K562 (cell line): ENCODE data around the gene PHF5A. TPM values are rescaled to one million over a fixed set of nuclear protein-coding genes. Genes with fewer than 3 reads are reported as not detected.

Experiments used
- ATAC-seq: fragments of 200-7000 bp; cut with Tn5 transposase; 3 replicates; pipeline ENCODE4 v1.9.1; 2020; ENCODE audit warnings: moderate library complexity
- BruUV-seq: library from RNA; stranded (reverse); fragments of 400-500 nt; replicated peaks from 2 replicates; lab custom pipeline; 2021; lab: Mats Ljungman, UMichigan
- CTCF ChIA-PET: fragments of 300-600 bp; formaldehyde crosslinking; extraction: SDS; loops from one replicate; lab custom pipeline; 2021; ENCODE audit warnings: low intra/inter-chr PET ratio; lab: Yijun Ruan, JAX
- POLR2A ChIA-PET: fragments of 300-600, 350-650 bp; sonication (Branson Sonifier 250); formaldehyde crosslinking; extraction: SDS; loops from one replicate; lab custom pipeline; 2021; ENCODE audit warnings: antibody characterized with exemption, inconsistent platforms; lab: Yijun Ruan, JAX
- DNase-seq, 4 experiments: peaks; one replicate each; pipeline versions ENCODE4 v3.0.0 to v3.0.0-alpha.2; 2011 to 2018; ENCODE audit warnings: low spot score in 3 of 4, mixed read lengths in 3 of 4; ENCODE audit errors: extremely low read depth in 1 of 4
- FAIRE-seq: peaks from 2 replicates; lab custom pipeline; 2011; peaks lifted over from hg19 to GRCh38; lab: Jason Lieb, UNC
- H2AFZ ChIP-seq: 2 replicates; pipeline ENCODE4 v1.6.0; 2011; ENCODE audit warnings: low read depth, low read length, control low read depth, inconsistent platforms
- H3K27ac ChIP-seq: fragments of 200-600 bp; 3 replicates; pipeline ENCODE4 v1.8.0; 2011; ENCODE audit warnings: low read depth, mild to moderate bottlenecking, control low read depth, inconsistent platforms, low read length, moderate library complexity, mixed read lengths; ENCODE audit errors: extremely low read depth
- H3K27me3 ChIP-seq, 2 experiments: fragments of 300-600 bp in 1 of 2; 2 replicates in 1 of 2; 3 replicates in 1 of 2; pipeline versions ENCODE4 v1.6.0 to v1.8.0; 2011; ENCODE audit warnings: inconsistent platforms in 2 of 2, low read length in 2 of 2, mild to moderate bottlenecking in 1 of 2, mixed read lengths in 1 of 2, moderate library complexity in 1 of 2; ENCODE audit not compliant: control insufficient read depth in 2 of 2, insufficient read depth in 2 of 2
- H3K36me3 ChIP-seq: fragments of 300-600 bp; 3 replicates; pipeline ENCODE4 v1.8.0; 2011; ENCODE audit warnings: mild to moderate bottlenecking, low read length, inconsistent platforms; ENCODE audit not compliant: control insufficient read depth, insufficient read depth
- H3K4me1 ChIP-seq, 2 experiments: fragments of 200-600 bp in 1 of 2; replicated peaks in 1 of 2; 2 replicates in 1 of 2; 3 replicates in 1 of 2; pipeline versions ENCODE4 v1.5.1 to v1.8.0; 2011; ENCODE audit warnings: inconsistent platforms in 2 of 2, low read length in 2 of 2, mild to moderate bottlenecking in 1 of 2, mixed read lengths in 1 of 2, moderate library complexity in 1 of 2; ENCODE audit not compliant: control insufficient read depth in 2 of 2, insufficient read depth in 2 of 2
- H3K4me2 ChIP-seq: 2 replicates; pipeline ENCODE4 v1.6.1; 2011; ENCODE audit warnings: low read length, control low read depth, inconsistent platforms, mixed read lengths; ENCODE audit not compliant: insufficient read depth
- H3K4me3 ChIP-seq: fragments of 200-600 bp; sonication (generic), shearing (Covaris generic); 2 replicates; pipeline ENCODE4 v1.5.1; 2016; ENCODE audit warnings: control low read depth, inconsistent platforms
- H3K79me2 ChIP-seq: fragments of 200-600 bp; 3 replicates; pipeline ENCODE4 v1.8.0; 2011; ENCODE audit warnings: low read length, inconsistent platforms; ENCODE audit not compliant: control insufficient read depth, insufficient read depth
- H3K9ac ChIP-seq, 2 experiments: 2 replicates each; pipeline versions ENCODE4 v1.6.0 to v1.6.1; 2011; ENCODE audit warnings: low read depth in 2 of 2, low read length in 2 of 2, control low read depth in 1 of 2, inconsistent platforms in 1 of 2, mild to moderate bottlenecking in 1 of 2, mixed read lengths in 1 of 2; ENCODE audit not compliant: insufficient read depth in 1 of 2
- H3K9me1 ChIP-seq: one replicate; pipeline ENCODE4 v1.6.0; 2011; ENCODE audit warnings: inconsistent platforms, mild to moderate bottlenecking, low read length, moderate library complexity; ENCODE audit not compliant: control insufficient read depth, insufficient read depth
- H3K9me3 ChIP-seq: replicated peaks from 2 replicates; pipeline ENCODE4 v1.5.1; 2011; ENCODE audit warnings: low read depth, low read length, inconsistent platforms; ENCODE audit not compliant: control insufficient read depth, insufficient read depth
- H4K20me1 ChIP-seq: replicated peaks from 2 replicates; pipeline ENCODE4 v1.6.1; 2011; ENCODE audit warnings: low read length, inconsistent platforms, mixed read lengths; ENCODE audit not compliant: control insufficient read depth, insufficient read depth
- CREBBP ChIP-seq: IDR thresholded peaks from one replicate; pipeline ENCODE4 v1.6.1; 2012; ENCODE audit warnings: low read depth, mild to moderate bottlenecking, control low read depth, inconsistent platforms, low read length
- PTBP1 ChIP-seq: fragments of 200-400 bp; formaldehyde crosslinking; IDR thresholded peaks from 2 replicates; pipeline ENCODE4 v1.6.1; 2017; ENCODE audit warnings: low read depth, low read length
- ZNF232 ChIP-seq: sonication (generic); formaldehyde crosslinking; IDR thresholded peaks from 2 replicates; pipeline ENCODE4 v1.8.0; 2022; ENCODE audit warnings: mild to moderate bottlenecking, missing genetic modification reagents
- WGBS: fragments of 100-300 bp; shearing (Covaris generic); methylation state at CpG from one replicate; pipeline ENCODE4 v1.1.6; 2016; ENCODE audit warnings: low coverage, mixed read lengths; ENCODE audit not compliant: insufficient coverage; ENCODE audit errors: missing lambda C conversion rate; 5-methylcytosine and 5-hydroxymethylcytosine counted together
- in situ Hi-C: fragments of 300-500 bp; cut with MboI; formaldehyde crosslinking; loops from 4 replicates; pipeline ENCODE4 v1.15.0; 2018; ENCODE audit warnings: inconsistent platforms, mixed read lengths
- intact Hi-C: fragments of 100-400 bp; cut with micrococcal nuclease; formaldehyde crosslinking; loops from 2 replicates; pipeline ENCODE4 v1.14.2; 2022
- polyA plus RNA-seq, 8 experiments: library from polyadenylated mRNA; depleted of rRNA in 4 of 8; stranded (reverse) in 5 of 8; unstranded in 3 of 8; fragments of >200 nt; fragmentation: Nextera tagmentation in 2 of 8; fragmentation: Illumina TruSeq in 1 of 8; extraction: Ambion mirVana in 2 of 8; extraction: Trizol in 1 of 8; gene quantifications; 2 replicates each; pipeline versions ENCODE4 v1.2.1 to v1.2.3, GENCODE V29; 2011 to 2014; ENCODE audit warnings: inconsistent platforms in 1 of 8, missing spikeins in 1 of 8
- total RNA-seq, 7 experiments: library from RNA; depleted of rRNA in 6 of 7; stranded (reverse); fragments of >200 nt in 6 of 7; fragmentation: Illumina TruSeq in 2 of 7; extraction: Trizol in 2 of 7; gene quantifications; 2 replicates each; pipeline versions ENCODE4 v1.2.1 to v1.2.3, GENCODE V29; 2011 to 2021; ENCODE audit warnings: low replicate concordance in 1 of 7
- TF ChIP-seq, protein P1 (sequence below): fragments of 450-650 bp; IDR thresholded peaks from 2 replicates; pipeline ENCODE4 v1.6.1; 2018; ENCODE audit not compliant: partially characterized antibody
- TF ChIP-seq, protein P2 (sequence below), 2 experiments: IDR thresholded peaks in 1 of 2; conservative IDR thresholded peaks in 1 of 2; 2 replicates each; pipeline ENCODE4 v1.6.1; 2016; ENCODE audit warnings: low read depth in 2 of 2, mild to moderate bottlenecking in 1 of 2, missing compliant biosample characterization in 1 of 2, missing genetic modification characterization in 1 of 2, moderate library complexity in 1 of 2

PHF5A gene
- total and polyA plus RNA-seq, 9 of the 15 experiments (the other 6 are each of a cell fraction or from before 2014, with no cell fraction given) = 14.2 to 144 (median 101) TPM

DNA sequence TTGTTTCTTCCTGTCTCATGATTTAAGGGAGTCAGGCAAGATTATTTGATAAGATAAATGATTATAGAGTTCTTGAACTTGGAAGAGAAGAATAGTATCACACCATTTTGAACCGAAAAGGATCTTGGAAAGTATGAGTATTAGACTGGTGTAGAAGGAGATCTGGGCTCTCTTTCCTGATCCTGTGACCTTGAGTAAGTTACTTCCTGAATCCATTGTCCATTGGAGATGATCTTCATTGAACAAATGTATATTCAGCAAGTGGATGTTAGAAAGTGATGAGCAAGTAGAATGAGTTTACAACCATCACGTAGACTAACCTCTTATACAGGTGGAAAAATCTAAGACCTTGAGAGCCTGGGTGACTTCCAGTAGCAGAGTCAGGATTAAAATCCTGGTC, 2.4 kb upstream of the PHF5A start:
- H4K20me1 ChIP-seq = 0 out of 2 replicates have a peak, but pooled peaks cover 4% of the 10 kb centered on the region
- H3K4me1 ChIP-seq = peaks cover 0 to 9% of the 10 kb centered on the region in 2 experiments; a peak in 2 of 5 replicates
- ATAC-seq (no peak), DNase-seq (no peak), FAIRE-seq (no peak)
- intact Hi-C loops (no loop called here), in situ Hi-C loops (no loop called here)
- H3K4me2 ChIP-seq = no peak overlapping the region
- CTCF ChIA-PET = no interaction called here
- TF ChIP-seq, protein P1, sequence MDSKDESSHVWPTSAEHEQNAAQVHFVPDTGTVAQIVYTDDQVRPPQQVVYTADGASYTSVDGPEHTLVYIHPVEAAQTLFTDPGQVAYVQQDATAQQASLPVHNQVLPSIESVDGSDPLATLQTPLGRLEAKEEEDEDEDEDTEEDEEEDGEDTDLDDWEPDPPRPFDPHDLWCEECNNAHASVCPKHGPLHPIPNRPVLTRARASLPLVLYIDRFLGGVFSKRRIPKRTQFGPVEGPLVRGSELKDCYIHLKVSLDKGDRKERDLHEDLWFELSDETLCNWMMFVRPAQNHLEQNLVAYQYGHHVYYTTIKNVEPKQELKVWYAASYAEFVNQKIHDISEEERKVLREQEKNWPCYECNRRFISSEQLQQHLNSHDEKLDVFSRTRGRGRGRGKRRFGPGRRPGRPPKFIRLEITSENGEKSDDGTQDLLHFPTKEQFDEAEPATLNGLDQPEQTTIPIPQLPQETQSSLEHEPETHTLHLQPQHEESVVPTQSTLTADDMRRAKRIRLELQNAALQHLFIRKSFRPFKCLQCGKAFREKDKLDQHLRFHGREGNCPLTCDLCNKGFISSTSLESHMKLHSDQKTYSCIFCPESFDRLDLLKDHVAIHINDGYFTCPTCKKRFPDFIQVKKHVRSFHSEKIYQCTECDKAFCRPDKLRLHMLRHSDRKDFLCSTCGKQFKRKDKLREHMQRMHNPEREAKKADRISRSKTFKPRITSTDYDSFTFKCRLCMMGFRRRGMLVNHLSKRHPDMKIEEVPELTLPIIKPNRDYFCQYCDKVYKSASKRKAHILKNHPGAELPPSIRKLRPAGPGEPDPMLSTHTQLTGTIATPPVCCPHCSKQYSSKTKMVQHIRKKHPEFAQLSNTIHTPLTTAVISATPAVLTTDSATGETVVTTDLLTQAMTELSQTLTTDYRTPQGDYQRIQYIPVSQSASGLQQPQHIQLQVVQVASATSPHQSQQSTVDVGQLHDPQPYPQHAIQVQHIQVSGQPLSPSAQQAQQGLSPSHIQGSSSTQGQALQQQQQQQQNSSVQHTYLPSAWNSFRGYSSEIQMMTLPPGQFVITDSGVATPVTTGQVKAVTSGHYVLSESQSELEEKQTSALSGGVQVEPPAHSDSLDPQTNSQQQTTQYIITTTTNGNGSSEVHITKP = no peak
- TF ChIP-seq, protein P2, sequence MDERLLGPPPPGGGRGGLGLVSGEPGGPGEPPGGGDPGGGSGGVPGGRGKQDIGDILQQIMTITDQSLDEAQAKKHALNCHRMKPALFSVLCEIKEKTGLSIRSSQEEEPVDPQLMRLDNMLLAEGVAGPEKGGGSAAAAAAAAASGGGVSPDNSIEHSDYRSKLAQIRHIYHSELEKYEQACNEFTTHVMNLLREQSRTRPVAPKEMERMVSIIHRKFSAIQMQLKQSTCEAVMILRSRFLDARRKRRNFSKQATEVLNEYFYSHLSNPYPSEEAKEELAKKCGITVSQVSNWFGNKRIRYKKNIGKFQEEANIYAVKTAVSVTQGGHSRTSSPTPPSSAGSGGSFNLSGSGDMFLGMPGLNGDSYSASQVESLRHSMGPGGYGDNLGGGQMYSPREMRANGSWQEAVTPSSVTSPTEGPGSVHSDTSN (CRISPR knock-in tag; IDR thresholded peaks at IDR 0.05; ENCODE audit: low read depth) = no peak
- TF ChIP-seq, protein P2 (tag; conservative IDR thresholded peaks at IDR 0.05; ENCODE audit: low read depth) = no peak
- TF ChIP-seq CREBBP (no peak), PTBP1 (no peak), ZNF232 (CRISPR knock-in tag) (no peak)
- no peak overlapping the region for H2AFZ ChIP-seq
- H3K9me1 ChIP-seq = peaks cover 3% of the 10 kb centered on the region
- no TSS peak for BruUV-seq
- H3K36me3 ChIP-seq = peaks cover 62% of the 10 kb centered on the region
- 75% methylated on average over 2 of the region's 2 CpGs for WGBS
- POLR2A ChIA-PET = interaction anchor here (0.6 to 1.0 kb wide), 2 partner anchors 22 to 163 kb away, joined by 3 read pairs; no protein-coding TSS in a partner anchor
- H3K9ac ChIP-seq = no peak overlapping the region
- H3K9me3 ChIP-seq = no peaks in the 10 kb centered on the region
- H3K27me3 ChIP-seq = no peaks in the 10 kb centered on the region
- no peak overlapping the region for H3K4me3 ChIP-seq
- H3K27ac ChIP-seq = no peak overlapping the region; the same call in 2 of the 3 replicates
- peaks cover 95% of the 10 kb centered on the region for H3K79me2 ChIP-seq
